HG03520 (cell line): ENCODE data around the gene CTSA.
A peak's percentile ranks its signal among the peaks of the same experiment; 100 is the strongest.
"Not testable (repeated sequence)": the region's sequence is repeated elsewhere in the genome, so short reads cannot be mapped to it uniquely, and the experiment has no call there.

Source experiments
- ATAC-seq: cut with Tn5 transposase; IDR thresholded peaks from one replicate; pipeline ENCODE4 v1.9.1; 2021; ENCODE audit warnings: mild to moderate bottlenecking, moderate library complexity; ENCODE audit not compliant: unreplicated experiment

Gene CTSA

DNA sequence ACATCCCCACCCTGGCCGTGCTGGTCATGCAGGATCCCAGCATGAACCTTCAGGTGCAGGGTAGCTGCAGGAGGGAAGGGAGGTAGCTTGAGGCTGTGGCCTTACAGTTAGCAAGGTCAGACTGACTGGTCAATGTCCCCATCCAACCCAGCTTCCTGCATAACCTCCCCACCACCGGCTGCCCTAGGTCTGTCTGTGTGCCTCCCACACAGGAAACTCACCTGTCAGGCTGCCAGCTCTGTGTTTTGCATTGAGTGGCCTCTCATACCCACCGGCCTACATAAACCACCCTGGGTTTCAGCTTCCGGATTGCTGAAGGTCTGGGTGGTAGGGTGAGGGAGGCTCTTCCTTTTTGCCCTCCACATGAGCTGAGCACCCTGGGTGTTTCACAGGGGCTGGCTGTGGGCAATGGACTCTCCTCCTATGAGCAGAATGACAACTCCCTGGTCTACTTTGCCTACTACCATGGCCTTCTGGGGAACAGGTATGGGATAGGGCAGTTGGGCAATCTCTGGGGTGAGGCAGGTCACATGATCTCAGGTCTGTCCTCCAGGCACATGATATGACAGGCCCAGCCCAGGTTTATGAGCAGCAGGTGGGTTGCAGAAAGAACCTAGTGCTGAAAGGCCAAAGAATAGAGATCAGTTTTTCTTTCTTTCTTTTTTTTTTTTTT, 1.8 kb downstream of the CTSA start:
- no peak for ATAC-seq

DNA sequence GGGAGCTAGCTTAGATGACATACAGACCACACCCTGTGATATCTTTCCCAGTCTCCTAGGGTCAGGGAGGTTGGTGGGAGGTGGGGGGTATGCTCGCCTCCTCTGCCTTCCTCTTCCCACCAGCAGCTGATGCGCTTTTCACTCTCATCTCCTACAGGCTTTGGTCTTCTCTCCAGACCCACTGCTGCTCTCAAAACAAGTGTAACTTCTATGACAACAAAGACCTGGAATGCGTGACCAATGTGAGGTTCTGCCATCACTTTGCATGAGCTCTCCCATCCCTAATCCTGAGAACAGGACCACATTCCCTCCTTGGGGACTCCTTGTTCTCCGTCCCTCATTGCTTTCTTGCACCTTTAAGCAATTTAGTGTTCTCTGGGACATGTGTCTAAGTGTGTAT, 2.7 kb downstream of the CTSA start:
- ATAC-seq: no peak

DNA sequence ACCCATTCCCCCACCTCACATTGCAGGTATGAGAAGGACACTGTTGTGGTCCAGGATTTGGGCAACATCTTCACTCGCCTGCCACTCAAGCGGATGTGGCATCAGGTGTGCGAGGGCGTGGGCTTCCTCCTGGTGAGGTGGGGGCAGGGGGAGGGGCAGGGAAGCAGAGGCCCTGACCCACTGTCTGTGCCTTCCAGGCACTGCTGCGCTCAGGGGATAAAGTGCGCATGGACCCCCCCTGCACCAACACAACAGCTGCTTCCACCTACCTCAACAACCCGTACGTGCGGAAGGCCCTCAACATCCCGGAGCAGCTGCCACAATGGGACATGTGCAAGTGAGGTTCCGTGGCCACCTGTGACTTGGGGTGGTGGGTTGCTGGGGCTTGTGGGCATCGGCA, 3.7 kb downstream of the CTSA start:
- ATAC-seq: no peak

DNA sequence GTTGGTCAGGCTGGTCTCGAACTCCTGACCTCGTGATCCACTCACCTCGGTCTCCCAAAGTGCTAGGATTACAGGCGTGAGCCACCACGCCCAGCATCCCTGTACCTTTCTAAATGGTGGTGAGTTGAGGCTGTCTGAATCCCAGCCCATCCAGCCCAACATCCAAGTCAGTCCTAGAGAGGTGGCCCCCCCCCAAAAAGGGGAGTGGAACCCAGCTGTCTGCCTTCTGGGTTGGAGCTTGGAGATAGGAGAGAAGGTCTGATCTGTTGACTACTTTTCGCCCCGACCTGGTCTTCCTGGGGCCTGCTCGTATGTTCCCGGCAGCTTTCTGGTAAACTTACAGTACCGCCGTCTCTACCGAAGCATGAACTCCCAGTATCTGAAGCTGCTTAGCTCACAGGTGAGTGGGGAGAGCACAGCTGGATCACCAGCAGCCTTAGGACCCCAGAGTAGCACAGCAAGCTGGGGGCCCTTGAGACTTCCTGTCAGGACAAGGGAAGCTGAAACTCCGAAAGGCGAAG, 5.6 kb downstream of the CTSA start:
- no peak for ATAC-seq

DNA sequence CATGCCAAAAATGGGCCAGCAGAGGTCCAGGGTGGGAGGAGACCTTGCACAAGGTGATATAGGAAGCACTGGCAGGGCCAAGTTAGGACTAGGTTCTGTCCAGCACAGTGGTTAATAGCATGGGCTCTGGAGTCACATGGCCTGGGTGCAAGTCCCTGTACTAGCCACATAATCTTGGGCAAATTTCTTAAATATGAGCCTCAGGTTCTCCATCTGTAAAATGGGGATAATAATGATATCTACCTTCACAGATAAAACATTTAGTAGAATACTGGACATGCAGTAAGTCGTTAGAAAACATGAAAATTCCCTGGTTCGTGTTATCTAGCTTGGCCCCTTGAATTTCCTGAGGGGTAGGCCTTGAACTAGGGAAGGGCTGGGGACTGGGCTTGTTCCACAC, 6.2 kb downstream of the CTSA start:
- no peak for ATAC-seq

DNA sequence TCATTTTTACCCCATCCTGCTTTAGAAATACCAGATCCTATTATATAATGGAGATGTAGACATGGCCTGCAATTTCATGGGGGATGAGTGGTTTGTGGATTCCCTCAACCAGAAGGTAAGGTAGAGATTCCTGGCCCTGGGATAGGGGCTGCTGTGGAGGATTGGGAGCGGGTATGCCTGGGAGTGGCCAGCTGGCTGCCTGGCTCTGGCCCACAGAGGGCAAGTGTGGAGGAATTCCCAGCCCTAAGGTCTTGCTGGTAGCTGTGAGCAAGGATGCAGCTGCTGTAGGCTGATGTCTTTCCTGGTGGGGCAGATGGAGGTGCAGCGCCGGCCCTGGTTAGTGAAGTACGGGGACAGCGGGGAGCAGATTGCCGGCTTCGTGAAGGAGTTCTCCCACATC, 6.6 kb downstream of the CTSA start:
- no peak for ATAC-seq

DNA sequence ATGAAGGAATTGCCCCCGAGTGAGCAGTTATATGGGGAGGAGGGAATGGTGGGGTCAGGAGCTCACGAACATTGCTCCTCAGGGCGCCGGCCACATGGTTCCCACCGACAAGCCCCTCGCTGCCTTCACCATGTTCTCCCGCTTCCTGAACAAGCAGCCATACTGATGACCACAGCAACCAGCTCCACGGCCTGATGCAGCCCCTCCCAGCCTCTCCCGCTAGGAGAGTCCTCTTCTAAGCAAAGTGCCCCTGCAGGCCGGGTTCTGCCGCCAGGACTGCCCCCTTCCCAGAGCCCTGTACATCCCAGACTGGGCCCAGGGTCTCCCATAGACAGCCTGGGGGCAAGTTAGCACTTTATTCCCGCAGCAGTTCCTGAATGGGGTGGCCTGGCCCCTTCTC, 7.2 kb downstream of the CTSA start:
- no peak for ATAC-seq

DNA sequence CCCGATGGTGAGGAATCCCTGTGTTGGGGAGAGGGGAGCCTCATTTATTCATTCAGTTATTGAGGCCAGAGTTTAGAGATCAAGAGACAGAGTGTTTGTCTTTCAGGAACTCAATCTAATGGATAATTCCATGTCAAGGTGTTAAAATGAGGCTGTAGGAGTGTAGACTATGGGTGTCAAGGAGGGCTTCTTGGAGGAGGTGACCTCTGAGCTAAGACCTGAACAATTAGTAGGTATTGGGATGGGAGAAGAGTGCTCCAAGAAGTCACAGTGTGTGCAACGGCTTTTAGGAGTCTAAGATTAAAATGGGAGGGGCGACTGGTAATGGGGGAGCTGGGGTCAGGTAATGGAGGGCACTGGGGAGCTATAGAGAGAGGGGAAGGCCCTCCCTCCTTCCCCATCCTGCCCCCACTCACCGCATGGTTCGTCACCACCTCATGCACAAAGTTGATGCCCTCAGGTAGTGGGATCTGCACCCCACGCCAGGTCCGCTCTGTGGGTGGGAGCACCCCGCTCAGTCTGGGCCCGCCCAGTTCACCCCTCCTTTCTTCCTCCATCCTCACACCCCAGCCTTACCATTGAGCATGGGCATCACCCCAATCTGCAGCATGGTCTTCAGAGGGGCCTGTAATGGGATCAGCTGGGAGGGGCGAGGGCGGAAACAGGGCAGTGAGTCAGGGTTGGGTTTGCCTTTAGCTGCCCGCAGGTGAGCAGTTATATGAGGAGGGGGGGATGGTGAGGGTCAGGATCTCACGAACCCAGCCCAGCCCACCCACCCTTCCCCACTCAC, 8.1 kb downstream of the CTSA start:
- no peak for ATAC-seq

DNA sequence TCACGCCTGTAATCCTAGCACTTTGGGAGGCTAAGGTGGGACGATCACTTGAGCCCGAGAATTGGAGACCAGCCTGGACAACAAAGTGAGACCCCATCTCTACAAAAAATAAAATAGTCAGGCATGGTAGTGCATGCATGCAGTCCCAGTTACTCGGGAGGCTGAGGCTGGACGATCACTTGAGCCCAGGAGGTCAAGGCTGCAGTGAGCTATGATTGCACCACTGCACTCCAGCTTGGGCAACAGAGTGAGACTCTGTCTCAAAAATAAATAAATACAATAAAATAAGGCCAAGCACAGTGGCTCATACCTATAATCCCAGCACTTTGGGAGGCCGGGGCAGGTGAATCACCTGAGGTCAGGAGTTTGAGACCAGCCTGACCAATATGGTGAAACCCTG, 10.2 kb downstream of the CTSA start:
- not testable (repeated sequence) for ATAC-seq

DNA sequence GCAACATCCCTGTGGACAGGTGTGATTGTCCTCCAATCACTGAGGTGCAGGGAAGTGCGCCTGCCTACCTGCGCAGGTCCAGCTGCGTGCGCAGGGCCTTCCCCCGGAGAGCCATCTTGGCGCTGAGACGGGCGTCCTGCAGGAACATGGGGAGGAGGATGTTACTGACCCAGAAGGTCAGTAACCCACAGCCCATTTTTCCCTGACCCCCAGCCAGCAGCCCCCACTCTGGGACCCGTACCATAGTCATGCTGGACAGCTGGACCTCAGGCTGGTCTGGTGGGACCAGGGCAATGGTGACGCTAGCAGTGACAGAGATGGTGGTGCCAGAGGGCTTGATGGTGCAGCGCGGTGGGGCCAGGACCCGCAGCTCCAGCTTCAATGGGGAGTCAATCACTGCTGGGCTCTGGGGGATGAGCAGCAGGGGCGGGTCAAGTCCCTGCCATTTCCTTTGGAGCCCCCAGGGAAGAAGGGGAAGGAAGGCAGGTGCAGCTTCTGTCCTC, 11.1 kb downstream of the CTSA start:
- no peak for ATAC-seq

DNA sequence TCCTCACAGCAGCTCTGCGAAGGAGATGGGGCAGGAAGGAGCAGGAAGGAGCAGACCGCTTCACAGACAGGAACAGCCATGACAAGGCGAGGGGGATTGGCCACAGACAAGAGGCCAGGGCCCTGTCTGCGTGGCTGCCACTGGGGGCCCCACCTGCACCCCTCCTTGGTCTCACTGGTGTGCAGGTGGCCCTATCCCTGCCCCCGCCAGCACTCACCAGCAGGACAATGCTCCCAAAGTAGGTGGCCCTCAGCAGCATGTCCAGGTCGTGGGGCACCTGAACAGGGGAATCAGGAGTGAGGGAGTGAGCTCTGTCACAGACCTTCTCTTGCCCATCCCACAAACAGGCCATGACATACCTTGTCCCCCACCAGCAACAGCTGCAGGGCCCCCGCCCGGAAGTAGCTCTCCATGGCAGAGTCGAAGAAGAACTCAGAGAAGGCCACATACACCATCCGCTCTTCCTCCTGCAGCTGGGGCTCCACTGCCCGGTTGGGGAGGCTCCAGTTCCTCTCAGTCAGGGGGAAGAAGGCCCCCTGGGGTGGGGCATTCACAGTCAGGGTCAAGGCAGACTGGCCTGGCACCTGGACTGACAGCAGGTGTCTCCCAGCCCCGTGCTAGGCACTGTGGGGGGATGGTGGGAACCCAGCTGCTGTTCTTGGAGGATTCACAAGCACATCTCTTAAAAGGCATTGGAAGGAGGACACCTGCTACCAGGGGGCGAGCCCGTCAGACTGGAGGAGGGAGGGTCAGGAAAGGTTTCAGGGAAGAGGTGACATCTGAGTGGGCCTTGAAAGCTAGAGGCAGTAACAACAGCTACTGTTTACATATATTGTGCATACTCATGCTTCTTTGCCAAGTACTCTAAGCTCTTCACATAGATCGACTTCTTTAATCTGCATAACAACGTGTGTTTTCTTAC, 13.7 kb downstream of the CTSA start:
- no peak for ATAC-seq

DNA sequence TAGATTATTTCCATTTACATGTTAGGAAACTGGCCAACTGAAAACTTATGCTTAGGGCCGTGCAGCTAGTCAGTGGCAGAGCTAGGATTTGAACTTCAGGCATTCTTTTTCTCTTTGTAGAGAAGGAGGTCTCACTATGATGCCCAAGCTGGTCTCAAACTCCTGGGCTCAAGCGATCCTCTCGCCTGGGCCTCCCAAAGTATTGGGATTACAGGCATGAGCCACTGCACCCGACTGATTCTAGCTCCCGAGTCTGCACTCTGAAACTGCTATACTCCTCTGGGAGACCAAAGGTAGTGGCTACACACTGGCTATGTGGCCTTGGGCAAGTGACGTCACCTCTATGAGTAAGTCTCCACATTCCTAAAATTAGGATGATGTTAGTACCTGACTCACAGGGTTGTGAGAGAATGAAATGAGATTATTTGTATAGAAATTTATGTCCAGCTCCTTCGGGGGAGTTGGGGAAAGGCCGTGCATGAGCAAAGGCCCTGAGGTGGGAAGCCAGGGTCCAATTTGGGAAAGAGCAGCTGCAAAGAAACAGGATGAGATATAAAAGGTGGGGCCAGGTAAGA, 14.5 kb downstream of the CTSA start:
- ATAC-seq: no peak

DNA sequence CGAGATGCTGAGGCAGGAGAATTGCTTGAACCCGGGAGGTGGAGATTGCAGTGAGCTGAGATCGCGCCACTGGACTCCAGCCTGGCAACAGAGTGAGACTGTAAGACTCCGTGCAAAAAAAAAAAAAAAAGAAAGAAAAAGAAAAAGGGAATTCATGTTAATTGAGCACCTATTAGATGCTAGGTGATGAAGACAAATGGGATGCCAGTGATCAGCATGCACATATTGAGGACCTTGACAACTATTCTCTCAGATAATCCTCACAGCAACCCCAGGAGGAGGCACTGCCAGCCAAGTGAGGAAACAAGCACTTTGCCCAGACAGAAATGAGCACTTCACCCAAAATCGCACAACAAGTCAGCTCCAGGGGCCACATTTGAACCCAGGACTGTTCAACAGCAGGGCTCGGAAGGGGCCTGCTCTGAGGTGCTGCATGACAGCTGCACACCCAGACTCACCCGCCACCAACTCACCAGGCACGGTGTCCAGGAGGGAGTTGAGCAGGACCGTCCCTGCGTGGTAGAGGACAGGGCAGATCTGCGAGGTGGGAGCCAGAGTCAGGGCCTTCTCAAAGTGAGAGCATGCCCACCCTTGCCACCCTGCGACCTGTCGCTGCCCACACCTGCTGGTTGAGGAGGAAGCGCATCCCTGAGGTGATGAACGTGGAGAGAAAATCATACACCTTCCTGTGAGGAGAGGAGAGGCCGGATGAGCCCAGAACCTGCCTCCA, 16.2 kb downstream of the CTSA start:
- ATAC-seq: no peak

DNA sequence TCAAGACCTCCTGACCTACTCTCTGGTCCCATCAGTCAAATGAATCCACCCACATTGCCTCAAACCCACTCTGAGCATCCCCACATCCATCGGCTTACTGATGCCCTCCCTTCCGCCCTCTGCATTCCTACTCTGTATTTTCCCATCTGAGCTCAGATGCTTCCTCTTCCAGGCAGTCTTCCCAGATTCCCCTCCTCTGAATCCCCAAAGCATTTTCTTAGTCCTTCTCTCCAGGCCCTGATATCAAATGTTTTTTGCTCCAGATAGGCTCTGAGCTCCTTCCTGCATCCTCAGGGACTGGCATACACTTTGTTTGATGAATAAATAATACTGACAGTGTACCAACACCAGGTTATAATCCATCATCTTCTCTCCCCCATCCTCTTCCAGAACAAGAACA, 16.9 kb downstream of the CTSA start:
- ATAC-seq: no peak

DNA sequence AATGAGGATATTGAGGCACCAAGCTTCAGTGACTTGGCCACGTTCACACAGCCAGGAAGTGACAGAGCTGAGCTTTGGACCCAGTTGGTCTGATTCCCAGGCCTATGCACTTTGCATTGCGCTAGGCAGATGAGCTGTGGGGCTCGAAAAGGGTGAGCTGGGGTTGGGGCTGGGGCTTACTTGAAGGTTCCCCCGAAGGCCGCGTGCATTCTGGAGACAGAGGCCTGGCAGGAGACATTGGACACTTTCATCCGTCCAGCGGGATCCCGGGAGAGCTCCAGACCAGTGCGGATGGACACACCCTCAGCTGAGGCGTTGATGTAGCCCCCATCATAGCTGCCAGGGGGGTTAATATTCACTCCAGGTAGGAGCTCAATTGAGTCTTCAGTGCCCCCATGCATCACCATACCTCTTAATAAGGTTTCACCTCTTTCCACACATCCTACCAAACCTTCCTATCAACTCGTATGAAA, 18.2 kb downstream of the CTSA start:
- no peak for ATAC-seq

DNA sequence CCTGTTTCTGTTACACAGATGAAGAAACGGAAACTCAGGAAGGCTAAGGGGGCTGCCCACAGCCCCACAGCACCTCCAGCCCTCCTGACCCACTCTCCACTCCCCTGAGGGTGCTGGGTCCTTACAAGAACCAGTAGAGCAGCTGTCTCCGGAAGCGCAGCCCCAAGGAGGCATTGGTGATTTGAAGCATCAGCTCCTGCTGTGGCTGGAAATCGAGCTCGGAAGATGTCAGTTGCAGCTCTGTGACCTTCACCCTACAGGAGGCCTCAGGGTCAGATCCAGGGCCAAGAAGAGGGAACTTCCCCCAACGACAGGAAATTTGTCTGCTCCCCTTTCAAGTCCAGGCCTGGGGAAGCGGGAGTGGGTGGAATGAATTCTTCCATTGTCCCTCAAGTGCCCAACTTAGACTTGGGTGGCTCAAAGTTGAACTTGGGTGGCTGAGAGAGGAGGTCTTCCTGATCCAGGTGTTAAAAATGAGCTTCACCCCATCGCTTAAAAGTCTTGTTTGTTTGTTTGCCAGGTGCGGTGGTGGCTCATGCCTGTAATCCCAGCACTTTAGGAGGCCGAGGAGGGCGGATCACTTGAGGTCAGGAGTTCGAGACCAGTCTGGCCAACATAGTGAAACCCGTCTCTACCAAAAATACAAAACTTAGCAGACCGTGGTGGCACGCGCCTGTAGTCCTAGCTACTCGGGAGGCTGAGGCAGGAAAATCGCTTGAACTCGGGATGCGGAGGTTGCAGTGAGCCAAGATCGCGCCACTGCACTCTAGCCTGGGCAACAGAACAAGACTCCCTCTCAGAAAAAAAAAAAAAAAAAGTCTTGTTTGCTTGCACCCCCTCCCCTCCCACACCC, 18.9 kb downstream of the CTSA start:
- no peak for ATAC-seq

DNA sequence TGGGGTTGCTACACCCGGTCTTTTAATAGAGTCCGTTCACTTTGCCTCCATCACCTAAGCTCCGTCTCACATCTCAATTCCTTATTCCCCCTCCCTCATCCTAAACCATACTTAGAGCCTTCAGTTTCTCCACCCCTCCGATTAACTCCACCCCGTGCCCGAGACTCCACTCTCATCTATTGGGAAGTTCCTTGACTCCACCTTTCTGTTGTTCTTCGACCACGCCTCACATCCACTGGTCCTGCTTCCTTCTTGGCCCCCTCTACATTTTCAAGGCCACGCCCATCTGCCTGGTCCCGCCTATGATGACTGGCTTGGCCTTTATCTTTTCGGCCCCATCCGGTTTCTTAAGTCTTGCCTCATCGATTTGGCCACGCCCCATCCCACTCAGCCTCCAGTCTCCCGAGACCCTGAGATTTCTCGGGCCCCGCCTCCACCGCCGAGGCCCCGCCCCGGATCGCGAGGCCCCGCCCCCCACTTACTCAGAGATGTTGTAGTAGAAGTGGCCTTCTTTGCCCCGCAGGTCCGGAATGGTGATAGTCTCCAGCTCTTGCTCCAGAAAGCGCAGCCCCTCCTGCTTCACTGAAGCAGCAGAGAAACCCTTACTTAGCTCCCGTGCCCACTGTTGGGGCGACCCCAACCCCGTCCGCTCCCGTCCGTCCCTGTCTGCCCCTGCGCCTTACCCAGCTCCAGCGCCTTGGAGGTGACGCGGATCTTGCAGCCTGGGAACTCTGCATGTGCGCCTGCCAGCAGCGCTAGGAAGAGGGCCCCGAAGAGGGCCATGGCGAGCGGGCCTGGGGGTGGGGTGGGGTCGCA, 19.7 kb downstream of the CTSA start:
- peak; percentile 93 for ATAC-seq
